Loucy (cell line): ENCODE results near the gene WDFY1.

ENCODE experiments used
- CTCF ChIP-seq: fragments of 200-600 bp; sonication (generic); conservative IDR thresholded peaks from 2 replicates; pipeline ENCODE4 v1.5.1; 2014; ENCODE audit warnings: mild to moderate bottlenecking, antibody characterized with exemption, low read length
- EZH2phosphoT487 ChIP-seq: fragments of 200-600 bp; IDR thresholded peaks from 2 replicates; pipeline ENCODE4 v1.6.1; 2018; ENCODE audit warnings: antibody characterized with exemption, mild to moderate bottlenecking, moderate library complexity, borderline replicate concordance

- TF ChIP-seq CTCF: no peak
- no peak for TF ChIP-seq EZH2phosphoT487
These were observed 28.8 kb downstream of the WDFY1 start for GRCh38 chr2:223916181-223916920.
